ENCODE results near the gene UBE2B.
A peak's percentile ranks its signal among the peaks of the same experiment; 100 is the strongest.
"Not testable (repeated sequence)": the region's sequence is repeated elsewhere in the genome, so short reads cannot be mapped to it uniquely, and the experiment has no call there.

UBE2B gene

DNA sequence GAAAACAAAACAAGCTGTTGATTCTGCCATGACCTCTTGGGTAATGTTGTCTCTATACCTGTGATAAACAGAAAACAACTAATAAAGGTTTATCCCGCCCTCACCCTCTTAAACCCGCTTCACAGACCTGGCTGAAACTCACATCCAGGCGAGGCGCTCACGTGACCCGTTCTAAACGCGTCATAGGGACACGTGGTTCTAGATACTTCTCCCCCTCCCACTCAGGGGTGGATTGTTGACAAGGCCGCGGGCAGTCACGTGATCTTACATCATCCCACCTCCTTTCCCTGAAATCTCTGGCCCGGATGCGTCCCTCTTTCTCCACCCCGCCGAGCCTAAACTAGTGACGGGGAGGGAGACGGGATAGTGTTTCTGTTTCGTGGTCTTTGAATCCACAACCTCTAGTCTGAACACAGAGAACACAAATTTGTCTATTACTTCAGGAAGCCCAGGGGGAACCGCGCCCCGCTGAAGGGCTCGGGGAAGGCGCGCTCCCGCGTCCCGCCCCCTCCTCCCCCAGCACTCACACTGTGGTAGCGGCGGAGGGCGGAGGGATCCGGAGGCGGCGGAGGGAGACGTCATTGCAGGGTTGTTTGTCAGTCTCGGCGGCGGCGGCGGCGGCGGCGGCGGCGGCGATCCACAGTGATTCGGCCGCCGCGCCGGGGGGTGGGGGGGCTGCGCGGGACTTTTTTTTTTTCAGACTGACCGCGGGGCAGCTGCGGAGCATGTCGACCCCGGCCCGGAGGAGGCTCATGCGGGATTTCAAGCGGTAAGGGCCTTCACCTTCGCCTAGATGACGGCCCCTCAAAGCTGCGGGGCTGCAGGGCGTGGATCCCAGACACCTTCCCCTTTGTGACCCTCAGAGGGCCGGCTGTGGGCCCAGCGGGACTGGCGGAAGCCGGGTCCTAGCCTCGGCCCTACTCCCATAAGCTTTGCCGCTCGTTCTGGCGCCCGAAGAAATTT lies at the start of gene UBE2B:
TSS of gene UBE2B (plus strand) at position 699 of the 963 bp plus-strand sequence. CDS start at position 726, 27 bp downstream.
- DNase-seq (ENCODE audit: low spot score) (peak; percentile 92), FAIRE-seq (no peak)

DNA sequence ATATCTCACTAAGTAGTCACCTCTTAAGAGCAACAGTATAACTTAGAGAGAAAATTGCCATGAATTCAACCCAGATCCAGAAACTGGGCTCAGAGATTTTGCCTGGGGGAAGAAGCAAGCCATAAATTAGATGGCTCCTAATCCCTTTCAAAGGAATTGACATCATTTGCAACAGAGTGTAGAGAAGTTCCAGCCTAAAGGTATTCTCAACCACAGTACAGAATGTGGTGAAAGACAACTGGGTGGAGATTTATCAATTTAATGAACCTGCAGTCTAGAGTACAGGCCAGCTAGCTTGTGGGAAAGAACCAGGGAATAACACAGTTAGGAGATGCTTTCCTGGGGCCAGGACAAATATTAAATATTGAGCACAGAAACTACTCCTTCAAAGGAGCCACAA lies 44.0 kb upstream of the UBE2B start:
- FAIRE-seq (no peak), DNase-seq (ENCODE audit: low spot score) (no peak)

DNA sequence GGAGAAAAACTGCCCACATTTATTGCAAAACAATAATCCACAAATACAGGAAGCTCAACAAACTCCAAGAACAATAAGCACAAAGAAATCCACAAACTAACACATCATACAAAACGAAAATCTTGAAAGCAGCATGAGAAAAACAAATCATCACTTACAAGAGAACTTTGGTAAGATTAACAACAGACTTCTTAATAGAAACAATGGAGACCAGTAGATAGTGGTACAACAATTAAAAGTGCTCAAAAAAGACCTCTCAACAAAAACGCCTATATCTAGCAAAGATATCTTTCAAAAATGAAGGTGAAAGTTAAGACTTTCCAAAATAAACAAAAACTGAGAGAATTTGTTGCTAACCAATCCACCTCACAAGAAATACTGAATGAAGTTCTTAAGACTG lies 42.8 kb upstream of the UBE2B start:
- no peak for FAIRE-seq
- DNase-seq (ENCODE audit: low spot score), result peak; percentile 4

DNA sequence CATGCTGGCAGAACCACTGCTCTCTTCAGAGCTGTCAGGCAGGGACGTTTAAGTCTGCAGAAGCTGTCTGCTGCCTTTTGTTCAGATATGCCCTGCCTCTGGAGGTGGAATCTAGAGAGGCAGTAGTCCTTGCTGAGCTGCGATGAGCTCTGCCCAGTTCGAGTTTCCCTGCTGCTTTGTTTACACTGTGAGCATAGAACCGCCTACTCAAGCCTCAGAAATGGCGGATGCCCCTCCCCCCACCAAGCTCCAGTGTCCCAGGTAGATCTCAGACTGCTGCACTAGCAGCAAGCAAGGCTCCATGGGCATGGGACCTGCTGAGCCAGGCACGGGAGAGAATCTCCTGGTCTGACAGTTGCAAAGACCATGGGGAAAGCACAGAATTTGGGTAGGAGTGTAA lies 34.5 kb upstream of the UBE2B start:
- DNase-seq (ENCODE audit: low spot score); FAIRE-seq: not testable (repeated sequence)

DNA sequence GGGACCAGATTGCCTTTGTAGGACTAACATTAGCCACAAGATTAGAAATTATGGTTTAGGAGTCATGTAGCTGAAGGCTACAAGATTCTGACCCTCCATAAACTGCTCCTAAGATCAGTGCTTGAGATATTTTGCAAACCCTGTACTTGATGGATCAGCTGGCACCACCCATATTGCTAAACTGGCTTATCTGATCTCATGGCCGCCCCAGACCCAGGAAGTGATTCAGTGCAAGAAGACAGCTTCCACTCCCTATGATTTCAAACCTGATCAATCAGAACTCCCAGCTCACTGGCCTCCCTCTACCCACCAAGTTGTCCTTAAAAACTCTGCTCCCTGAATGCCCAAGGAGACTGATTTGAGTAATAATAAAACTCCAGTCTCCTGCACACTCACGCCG lies 27.9 kb upstream of the UBE2B start:
- FAIRE-seq; DNase-seq (ENCODE audit: low spot score): not testable (repeated sequence)

DNA sequence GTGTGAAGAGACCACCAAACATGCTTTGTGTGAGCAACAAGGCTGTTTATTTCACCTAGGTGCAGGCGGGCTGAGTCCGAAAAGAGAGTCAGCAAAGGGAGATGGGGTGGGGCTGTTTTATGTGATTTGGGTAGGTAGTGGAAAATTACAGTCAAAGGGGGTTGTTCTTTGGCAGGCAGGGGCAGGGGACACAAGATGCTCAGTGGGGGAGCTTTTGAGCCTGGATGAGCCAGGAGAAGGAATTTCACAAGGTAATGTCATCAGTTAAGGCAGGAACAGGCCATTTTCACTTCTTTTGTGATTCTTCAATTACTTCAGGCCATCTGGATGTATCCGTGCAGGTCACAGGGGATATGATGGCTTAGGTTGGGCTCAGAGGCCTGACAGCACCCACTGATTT lies 25.9 kb upstream of the UBE2B start:
- FAIRE-seq, result not testable (repeated sequence)

DNA sequence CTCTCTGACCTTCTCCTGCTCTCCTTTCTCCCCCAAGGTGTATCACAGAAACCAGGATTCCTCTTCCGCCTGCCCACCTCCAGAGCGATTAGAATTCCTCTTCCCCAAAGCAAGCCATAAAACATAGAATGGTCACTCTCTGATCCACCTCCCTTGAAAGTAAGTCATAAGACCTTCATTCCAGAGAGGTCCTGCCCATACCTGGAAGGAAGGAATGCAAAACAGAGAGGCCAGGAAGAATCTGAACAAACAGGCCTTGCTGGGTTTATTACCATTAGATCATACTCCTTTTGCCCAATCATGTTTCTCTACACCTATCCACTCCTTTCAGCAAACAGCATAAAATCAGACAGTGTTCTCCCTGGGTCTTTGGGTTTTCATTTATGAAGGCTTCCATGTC lies 25.4 kb upstream of the UBE2B start:
- FAIRE-seq (no peak), DNase-seq (ENCODE audit: low spot score) (no peak)

More for the DNA sequence above, 25.9 kb upstream of the UBE2B start:
- not testable (repeated sequence) for DNase-seq (ENCODE audit: low spot score)

DNA sequence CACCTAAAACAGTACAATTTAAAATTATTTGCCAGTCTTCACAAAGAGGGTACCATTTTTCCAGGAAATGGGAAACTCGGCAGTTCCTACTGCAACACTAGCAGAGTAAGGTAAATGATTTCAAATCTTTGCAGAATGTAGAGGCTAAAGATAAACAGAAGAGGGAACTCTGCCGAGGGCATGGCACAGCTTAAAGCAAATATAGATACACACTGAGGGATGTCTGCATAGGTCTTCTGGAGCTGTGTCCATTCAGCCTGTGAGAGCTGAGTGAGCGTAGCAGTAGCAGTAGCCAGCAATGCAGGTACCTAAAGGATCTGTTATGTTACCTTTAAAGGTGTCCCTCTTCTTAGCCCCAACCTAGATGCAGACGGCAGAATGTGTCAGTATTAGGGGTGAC lies 21.9 kb upstream of the UBE2B start:
- FAIRE-seq, result no peak
- no peak for DNase-seq (ENCODE audit: low spot score)

DNA sequence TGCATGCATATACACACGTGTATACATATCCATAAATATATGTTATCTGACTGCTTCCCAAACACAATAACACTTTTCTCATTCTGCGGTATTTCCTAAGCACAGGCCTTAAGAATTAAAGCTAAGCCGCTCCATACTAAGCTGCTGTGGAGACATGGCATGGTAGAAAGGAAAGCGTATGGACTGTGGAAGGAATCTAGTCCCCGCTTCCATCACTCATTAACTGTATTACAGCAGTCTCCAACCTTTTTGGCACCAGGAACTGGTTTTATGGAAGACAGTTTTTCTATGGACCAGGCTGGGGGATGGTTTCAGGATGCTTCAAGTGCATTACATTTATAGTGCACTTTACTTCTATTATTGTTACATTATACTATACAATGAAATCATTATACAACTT lies 15.7 kb upstream of the UBE2B start:
- DNase-seq (ENCODE audit: low spot score) (no peak), FAIRE-seq (no peak)

DNA sequence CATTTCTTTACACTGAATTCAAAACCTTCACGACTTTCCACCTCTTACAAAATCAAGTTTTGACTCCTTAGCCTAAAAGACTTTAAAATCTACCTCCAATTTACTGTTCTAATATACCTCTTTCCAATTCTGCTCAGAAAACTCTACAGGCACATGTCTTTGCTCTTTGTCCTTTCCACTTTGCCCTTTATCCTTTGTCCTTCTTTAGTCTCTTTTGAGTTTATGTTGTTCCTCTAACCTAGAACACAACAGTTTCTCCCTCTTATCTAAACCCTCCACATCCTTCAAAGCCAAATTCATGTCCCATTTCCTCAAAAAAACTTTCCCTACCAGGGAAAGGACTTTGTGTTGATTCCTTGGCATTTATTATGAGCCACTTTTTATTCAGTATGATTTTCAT lies 5.8 kb upstream of the UBE2B start:
- no peak for DNase-seq (ENCODE audit: low spot score)
- FAIRE-seq, result no peak

DNA sequence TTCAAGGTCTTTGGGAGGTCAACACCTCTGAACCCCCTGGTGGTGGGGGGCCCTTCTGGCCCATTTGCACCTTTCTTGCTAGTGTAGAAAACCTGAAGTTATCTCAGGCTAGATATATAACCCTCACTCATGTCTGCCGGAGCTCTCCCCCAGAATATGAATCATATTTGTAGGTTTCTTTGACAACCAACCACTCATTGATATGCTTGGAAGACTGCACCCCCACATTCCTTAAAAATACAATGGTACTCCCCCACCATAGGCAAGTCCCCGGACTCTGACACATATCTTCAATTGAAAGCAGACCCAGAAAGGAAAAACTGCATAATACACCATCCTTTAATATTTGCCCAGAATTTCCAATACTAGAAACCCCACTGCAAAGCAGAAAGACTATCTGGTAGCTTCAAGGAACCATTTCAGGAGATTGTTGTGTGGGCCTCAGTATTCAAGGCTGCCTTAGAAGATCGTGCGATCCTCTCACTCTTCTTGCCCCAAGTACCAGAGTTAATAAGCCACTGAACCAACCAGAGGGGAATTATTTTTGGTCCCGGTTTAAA lies 978 bp upstream of the UBE2B start:
- DNase-seq (ENCODE audit: low spot score) (peak; percentile 3), FAIRE-seq (no peak)

DNA sequence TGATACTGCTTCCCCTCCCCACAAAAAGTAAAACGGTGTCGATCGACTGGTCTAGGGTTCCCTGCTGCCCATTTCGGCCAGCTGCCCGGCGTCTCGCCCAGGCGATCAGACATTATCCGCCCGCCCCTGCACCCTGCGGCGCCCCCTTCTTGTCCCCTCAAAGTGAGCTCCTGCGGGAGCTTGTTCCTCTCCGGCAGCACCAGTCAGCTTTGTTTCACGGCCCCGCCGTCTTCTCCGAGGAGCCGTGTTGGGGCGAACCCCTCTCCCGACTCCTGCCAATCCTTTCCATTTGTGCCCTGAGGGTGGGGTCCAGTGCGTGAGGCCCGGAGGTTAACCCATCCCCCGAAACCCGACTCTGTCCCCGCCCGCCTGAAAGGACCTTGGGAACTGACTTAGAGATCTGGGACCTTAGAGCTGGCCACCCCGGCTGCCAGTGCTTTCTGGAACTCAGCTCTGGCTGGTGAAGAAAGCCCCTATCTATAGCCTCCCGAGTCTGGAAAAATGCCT lies 518 bp downstream of the UBE2B start:
- no peak for FAIRE-seq

DNA sequence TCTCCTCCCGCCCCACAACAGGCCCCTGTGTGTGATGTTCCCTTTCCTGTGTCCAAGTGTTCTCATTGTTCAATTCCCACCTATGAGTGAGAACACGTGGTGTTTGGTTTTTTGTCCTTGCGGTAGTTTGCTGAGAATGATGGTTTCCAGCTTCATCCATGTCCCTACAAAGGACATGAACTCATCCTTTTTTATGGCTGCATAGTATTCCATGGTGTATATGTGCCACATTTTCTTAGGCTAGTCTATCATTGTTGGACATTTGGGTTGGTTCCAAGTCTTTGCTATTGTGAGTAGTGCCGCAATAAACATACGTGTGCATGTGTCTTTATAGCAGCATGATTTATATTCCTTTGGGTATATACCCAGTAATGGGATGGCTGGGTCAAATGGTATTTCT lies 2.3 kb downstream of the UBE2B start:
- not testable (repeated sequence) for DNase-seq (ENCODE audit: low spot score); FAIRE-seq

More for the DNA sequence above, 518 bp downstream of the UBE2B start:
- peak; percentile 26 for DNase-seq (ENCODE audit: low spot score)

DNA sequence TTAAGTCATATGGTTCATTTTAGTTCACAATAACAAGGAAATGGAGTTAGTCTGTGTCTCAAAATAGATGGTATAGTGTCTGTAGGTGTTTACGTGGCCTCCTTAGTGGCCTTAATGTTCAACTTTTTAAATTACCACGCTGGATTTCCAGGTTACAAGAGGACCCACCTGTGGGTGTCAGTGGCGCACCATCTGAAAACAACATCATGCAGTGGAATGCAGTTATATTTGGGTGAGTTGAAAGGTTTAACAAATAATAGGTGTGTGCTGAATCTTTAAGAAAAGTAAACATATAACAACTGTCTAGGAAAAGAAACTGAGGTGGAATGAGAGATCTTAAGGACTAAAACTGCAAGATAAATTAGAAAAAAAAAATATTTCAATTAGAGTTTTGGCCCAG lies 2.9 kb downstream of the UBE2B start:
- no peak for DNase-seq (ENCODE audit: low spot score)
- no peak for FAIRE-seq

DNA sequence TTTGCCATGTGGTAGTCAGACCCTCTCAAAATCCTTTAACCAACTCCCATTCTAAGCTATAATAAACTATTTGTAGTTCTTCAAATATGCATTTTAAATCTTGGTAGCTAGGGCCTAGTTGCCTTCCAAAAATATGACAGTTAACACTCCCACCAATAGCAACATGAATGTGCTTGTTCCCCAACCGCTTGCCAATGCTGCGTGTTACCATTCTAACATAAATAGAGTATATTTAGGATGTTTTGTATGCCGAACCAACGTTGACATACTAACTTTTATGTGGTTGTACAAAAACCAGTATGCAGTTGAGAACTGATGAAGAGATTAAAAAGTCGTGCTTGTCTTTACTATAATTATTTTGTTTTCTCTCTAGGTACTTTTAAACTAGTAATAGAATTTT lies 9.0 kb downstream of the UBE2B start:
- FAIRE-seq, result no peak
- no peak for DNase-seq (ENCODE audit: low spot score)

DNA sequence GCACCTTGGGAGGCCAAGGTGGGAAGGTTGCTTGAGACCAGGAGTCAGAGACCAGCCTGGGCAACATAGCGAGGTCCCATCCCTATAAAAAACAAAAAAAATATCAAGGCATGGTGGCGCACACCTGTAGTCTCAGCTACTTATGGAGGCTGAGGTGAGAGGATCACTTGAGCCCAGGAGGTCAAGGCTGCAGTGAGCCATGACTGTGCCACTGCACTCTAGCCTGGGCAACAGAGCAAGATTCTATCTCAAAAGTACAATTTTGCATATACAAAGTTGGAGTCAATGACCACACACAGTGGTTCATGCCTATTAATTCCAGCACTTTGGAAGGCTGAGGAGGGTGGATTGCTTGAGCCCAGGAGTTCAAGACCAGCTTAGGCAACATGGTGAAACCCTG lies 10.8 kb downstream of the UBE2B start:
- not testable (repeated sequence) for DNase-seq (ENCODE audit: low spot score); FAIRE-seq

DNA sequence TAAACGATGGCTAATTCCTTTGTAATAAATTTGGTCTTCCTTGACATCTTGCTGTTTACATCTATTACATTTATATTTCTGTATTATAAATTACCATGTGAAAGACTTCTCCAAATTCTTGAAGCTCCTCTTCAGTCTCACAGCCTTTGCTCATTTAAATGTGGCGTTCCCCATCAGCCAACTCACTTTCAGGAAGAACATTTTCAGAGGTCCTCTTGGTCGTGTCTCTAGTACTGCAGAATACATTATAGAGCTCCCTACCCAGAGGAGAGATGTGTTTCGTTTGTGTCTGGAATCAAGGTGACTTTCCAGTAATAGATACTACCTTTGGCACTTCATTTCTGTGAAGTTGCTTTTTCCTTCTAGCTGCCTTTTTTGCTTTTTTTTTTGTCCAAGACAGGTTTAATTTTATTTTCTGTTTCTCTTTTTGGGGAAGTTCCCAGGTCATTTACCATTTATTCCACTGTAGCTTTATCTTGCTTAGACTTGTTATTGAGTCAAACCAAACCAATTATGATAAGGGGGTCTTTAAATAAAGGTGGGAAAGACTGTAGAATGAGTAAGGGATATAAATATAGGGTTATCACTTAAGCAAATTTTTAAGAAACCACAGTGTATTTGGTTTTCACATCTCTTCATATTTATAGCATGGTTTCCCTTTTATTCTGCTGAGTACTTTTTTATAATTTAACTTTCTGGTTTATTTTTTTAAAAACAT lies 12.8 kb downstream of the UBE2B start:
- no peak for DNase-seq (ENCODE audit: low spot score)
- no peak for FAIRE-seq

DNA sequence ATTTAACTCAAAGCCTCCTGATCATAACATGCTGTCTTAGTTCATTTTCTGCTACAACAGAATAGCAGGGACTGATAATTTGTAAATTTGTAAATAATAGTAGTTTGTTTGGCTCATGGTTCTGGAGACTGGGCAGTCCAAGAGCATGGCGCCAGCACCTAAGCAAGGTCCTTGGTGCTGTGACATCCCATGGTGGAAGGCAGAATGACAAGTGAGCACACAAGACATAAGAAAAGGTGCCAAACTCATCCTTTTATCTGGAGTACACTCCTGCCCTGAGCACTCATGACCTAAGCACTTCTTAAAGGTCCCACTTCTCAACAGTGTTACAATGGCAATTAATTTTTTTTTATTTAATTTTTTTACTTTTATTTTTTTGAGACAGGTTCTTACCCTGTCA lies 16.1 kb downstream of the UBE2B start:
- DNase-seq (ENCODE audit: low spot score) (no peak), FAIRE-seq (no peak)

DNA sequence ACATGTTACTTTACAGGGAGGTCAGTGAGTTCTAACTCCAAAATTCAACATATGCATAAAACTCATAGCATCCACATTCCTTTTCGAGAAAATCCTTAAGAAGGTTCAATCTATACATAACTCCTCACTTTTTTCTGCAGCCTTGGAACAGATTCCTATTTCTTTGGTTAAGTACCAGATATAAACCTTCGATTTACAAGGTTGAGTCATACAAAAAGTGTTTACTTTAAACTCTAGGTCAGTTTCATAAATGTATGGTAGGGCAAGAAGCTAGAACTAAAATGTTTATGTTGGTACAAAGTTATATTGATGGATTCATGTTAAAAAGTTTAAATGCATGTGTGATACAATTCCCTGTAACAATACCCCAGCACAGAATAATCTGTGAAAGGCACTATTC lies 20.9 kb downstream of the UBE2B start:
- DNase-seq (ENCODE audit: low spot score), result no peak
- no peak for FAIRE-seq

DNA sequence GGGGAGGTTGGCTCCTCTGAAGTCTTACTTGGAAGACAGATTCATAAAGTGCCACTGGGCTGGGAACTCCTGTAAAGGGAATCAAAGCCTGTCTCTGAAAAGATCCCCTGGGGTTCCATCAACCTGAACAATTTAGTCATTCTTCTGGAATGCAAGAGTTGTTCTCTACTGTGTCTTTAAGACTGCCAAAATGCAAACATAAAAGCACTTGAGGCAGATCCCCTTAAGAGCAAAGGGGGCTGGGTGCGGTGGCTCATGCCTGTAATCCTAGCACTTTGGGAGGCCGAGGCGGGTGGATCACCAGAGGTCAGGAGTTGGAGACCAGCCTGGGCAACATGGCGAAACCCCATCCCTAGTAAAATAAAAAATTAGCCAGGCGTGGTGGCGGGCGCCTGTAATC lies 23.6 kb downstream of the UBE2B start:
- FAIRE-seq, result no peak

DNA sequence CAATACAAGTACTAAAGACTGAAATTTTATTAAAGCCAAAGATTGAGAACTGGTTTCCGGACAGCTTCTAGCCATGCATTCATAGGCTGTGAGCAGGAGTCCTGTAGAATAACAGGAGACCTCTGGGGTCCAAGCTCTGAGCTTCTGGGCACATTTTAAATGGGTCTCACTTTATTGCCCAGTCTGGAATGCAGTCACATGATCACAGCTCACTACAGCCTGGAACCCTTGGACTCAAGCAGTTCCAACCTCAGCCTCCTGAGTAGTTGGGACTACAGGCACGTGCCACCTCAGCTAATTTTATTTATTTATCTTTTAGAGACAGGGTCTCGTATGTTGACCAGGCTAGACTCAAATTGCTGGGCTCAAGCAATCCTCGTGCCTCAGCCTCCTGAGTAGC lies 24.9 kb downstream of the UBE2B start:
- FAIRE-seq, result no peak

More for the DNA sequence above, 23.6 kb downstream of the UBE2B start:
- DNase-seq (ENCODE audit: low spot score), result no peak

DNA sequence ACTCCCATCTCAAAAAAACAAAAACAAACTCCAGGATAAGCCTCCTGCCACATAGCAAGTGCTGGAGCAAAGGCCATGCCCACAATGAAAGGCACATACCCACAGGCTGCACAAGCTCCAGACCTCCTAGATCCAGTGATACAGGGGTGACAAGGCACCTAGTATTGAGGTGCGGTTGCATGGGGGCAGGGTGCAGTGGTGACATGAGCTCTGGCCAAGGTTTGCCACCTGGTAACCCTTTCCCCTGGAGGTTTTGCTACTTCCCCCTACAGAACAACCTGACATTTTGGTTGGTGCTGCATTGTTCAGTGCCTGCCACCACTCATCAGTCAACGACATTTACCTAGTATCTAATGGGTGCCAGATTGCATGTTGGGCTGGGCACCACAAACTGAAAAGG lies 25.8 kb downstream of the UBE2B start:
- no peak for DNase-seq (ENCODE audit: low spot score)
- no peak for FAIRE-seq

More for the DNA sequence above, 24.9 kb downstream of the UBE2B start:
- no peak for DNase-seq (ENCODE audit: low spot score)

Measured in urothelium cell line (cell line).